Measurements from ENCODE around the gene CAST.

Gene CAST

GRCh38 chr5:96706433-96707111 lies 44.4 kb downstream of the CAST start:
- DNase-seq (ENCODE audit: low read depth) = no peak
- H3K4me3 ChIP-seq (ENCODE audit: low read depth, low read length) = no peak overlapping the region
- no peak for TF ChIP-seq CTCF (conservative IDR thresholded peaks at IDR 0.05; ENCODE audit: low read depth, low read length)

DNA sequence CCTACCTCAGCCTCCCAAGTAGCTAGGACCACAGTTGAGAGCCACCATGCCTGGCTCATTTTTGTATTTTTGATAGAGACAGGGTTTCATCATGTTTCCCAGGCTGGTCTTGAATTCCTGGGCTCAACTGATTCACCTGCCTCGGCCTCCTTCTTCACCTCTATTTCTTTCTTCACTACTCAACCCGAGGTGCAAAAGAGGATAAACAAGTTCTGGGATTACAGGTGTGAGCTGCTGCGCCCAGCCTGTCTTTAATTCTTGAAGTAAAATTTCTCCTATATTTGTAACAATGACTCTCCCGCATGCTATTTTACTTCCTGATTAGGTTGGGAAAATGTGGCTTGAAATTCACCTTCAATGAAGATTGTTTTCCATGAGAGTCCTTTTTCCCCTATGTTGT lies 46.4 kb downstream of the CAST start:
- no peak overlapping the region for H3K4me3 ChIP-seq (ENCODE audit: low read depth, low read length)
- no peak for TF ChIP-seq CTCF (conservative IDR thresholded peaks at IDR 0.05; ENCODE audit: low read depth, low read length)

GRCh38 chr5:96709152-96709821 lies 47.1 kb downstream of the CAST start:
- peak; percentile 72 for DNase-seq (ENCODE audit: low read depth)
- TF ChIP-seq CTCF (conservative IDR thresholded peaks at IDR 0.05; ENCODE audit: low read depth, low read length) = no peak
- no peak overlapping the region for H3K4me3 ChIP-seq (ENCODE audit: low read depth, low read length)

More for the DNA sequence above, 46.4 kb downstream of the CAST start:
- no peak for DNase-seq (ENCODE audit: low read depth)

DNA sequence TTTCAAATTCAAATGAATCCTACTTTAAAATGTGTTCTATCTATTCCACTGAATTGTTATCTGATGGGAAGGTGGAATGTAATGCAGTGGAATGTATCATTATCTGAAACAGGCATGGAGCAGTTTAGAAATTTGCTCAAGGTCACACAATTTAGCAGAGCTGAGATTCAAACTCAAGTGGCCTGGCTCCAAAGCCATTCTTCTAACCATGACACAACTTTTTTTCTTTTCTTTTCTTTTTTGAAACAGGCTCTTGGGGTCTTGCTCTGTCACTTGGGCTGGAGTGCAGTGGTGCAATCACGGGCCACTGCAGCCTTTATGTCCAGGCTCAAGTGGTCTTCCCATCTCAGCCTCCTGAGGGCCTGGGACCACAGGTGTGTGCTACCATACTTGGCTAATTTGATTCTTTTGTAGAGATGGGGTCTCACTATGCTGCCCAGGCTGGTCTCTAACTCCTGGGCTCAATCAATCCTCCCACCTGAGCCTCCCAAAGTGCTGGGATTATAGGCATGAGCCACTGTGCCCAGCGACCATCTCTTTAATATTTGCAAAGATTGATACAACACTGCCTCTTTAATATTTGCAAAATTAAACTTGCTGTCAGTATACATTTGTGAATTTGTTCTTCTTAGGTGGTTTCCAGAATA lies 50.0 kb downstream of the CAST start:
- no peak overlapping the region for H3K4me3 ChIP-seq (ENCODE audit: low read depth, low read length)
- no peak for TF ChIP-seq CTCF (conservative IDR thresholded peaks at IDR 0.05; ENCODE audit: low read depth, low read length)
- DNase-seq (ENCODE audit: low read depth) = no peak

GRCh38 chr5:96714450-96714849 lies 52.3 kb downstream of the CAST start:
- peak; percentile 49 for DNase-seq (ENCODE audit: low read depth)

DNA sequence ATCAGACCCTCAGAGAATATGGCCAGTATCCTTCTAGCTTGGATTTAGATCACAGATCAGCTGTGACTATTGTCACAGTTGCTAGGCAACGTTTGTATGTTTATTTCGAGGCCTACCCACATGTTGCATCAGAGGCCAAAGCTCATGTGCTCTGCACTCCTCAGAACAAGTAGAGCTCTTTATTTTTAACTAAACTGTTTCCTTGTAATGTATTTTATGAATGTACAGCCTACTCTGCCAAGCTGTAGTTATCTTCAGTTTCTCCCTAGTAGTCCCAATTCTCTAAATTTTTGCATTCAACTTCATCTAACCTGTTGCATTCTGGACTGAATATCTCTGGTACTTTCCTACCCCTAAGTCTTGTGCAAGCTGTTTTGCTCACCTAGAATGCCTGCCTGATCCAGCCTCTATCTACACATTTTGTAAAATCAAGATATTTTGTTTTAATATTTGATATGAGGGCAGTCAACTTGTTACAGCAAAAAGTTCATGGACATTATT lies 52.8 kb downstream of the CAST start:
- no peak overlapping the region for H3K4me3 ChIP-seq (ENCODE audit: low read depth, low read length)
- TF ChIP-seq CTCF (conservative IDR thresholded peaks at IDR 0.05; ENCODE audit: low read depth, low read length) = no peak
- DNase-seq (ENCODE audit: low read depth) = peak; percentile 96

More at GRCh38 chr5:96714450-96714849, 52.3 kb downstream of the CAST start:
- no peak for TF ChIP-seq CTCF (conservative IDR thresholded peaks at IDR 0.05; ENCODE audit: low read depth, low read length)
- H3K4me3 ChIP-seq (ENCODE audit: low read depth, low read length) = no peak overlapping the region

All from choroid plexus epithelial cell (primary cell).